Measurements from ENCODE around the gene EIPR1. TPM values are rescaled to one million over a fixed set of nuclear protein-coding genes. Genes with fewer than 3 reads are reported as not detected.

The EIPR1 gene
- total and polyA plus RNA-seq, 4 donors, result 12.0 to 26.8 (median 23.4) TPM

DNA sequence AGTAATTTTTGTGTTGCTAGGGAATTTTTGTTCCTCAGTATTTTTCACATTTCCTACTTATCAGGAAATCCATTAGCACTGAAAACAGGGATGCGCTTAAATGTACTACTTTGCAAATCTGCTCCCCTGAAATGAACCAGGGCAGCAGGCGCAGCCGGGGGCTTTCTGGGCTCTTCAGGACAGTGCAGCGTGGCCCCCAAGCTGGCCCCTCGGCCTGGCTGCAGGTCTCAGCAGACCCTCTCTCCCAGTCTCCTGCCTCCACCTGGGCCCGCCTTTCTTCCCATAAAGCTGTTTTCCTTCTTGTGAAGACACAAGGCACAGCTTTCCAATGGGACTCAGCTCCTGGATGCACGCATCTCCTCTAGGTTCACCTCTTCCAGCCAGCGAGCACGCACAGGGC is 35.3 kb downstream of the EIPR1 start:
- no peak for TF ChIP-seq CTCF (IDR thresholded peaks at IDR 0.05; ENCODE audit: control extremely low read depth, extremely low read depth)
- Histone ChIP-seq H3K27me3 (ENCODE audit: control insufficient read depth in 3 of 3, insufficient read depth in 3 of 3, low read length in 2 of 3) (no peaks in the 10 kb centered on the region), H3K36me3 (ENCODE audit: control insufficient read depth in 4 of 4, insufficient read depth in 4 of 4, low read length in 4 of 4) (peaks cover 0 to 3% (median 1%) of the 10 kb centered on the region in 4 donors), H3K4me3 (no peak overlapping the region), H3K9me3 (ENCODE audit: control insufficient read depth in 4 of 4, insufficient read depth in 3 of 4, low read length in 3 of 4) (peaks cover 0 to 3% (median 0%) of the 10 kb centered on the region in 4 donors), H3K9ac (ENCODE audit: insufficient read depth in 1 of 2, low read length in 2 of 2) (no peak overlapping the region), H3K27ac (ENCODE audit: low read depth in 1 of 2, low read length in 1 of 2) (no peak overlapping the region), H3K4me1 (ENCODE audit: control insufficient read depth in 5 of 5, insufficient read depth in 5 of 5, low read length in 5 of 5) (no peaks in the 10 kb centered on the region)
- ATAC-seq (ENCODE audit: insufficient read depth, low FRiP score) (no peak), DNase-seq (no peak)
- WGBS, 2 donors, result 97% methylated on average over 9 of the region's 9 CpGs

- H3K9ac ChIP-seq (ENCODE audit: insufficient read depth in 1 of 2, low read length in 2 of 2), result no peak overlapping the region
- peaks cover 0 to 3% (median 0%) of the 10 kb centered on the region in 4 donors for H3K9me3 ChIP-seq (ENCODE audit: control insufficient read depth in 4 of 4, insufficient read depth in 3 of 4, low read length in 3 of 4)
- H3K4me1 ChIP-seq (ENCODE audit: control insufficient read depth in 5 of 5, insufficient read depth in 5 of 5, low read length in 5 of 5), result no peaks in the 10 kb centered on the region
- no peak for TF ChIP-seq CTCF (IDR thresholded peaks at IDR 0.05; ENCODE audit: control extremely low read depth, extremely low read depth)
- WGBS, 2 donors, result 98 to 99% methylated on average over 8 of the region's 8 CpGs
- H3K27me3 ChIP-seq (ENCODE audit: control insufficient read depth in 3 of 3, insufficient read depth in 3 of 3, low read length in 2 of 3), result no peaks in the 10 kb centered on the region
- no peak for DNase-seq
- no peak for ATAC-seq (ENCODE audit: insufficient read depth, low FRiP score)
- H3K4me3 ChIP-seq, result no peak overlapping the region
- no peak overlapping the region for H3K27ac ChIP-seq (ENCODE audit: low read depth in 1 of 2, low read length in 1 of 2)
- H3K36me3 ChIP-seq (ENCODE audit: control insufficient read depth in 4 of 4, insufficient read depth in 4 of 4, low read length in 4 of 4), result peaks cover 0 to 3% (median 1%) of the 10 kb centered on the region in 4 donors
These were observed 36.3 kb downstream of the EIPR1 start for GRCh38 chr2:3341336-3341735.

DNA sequence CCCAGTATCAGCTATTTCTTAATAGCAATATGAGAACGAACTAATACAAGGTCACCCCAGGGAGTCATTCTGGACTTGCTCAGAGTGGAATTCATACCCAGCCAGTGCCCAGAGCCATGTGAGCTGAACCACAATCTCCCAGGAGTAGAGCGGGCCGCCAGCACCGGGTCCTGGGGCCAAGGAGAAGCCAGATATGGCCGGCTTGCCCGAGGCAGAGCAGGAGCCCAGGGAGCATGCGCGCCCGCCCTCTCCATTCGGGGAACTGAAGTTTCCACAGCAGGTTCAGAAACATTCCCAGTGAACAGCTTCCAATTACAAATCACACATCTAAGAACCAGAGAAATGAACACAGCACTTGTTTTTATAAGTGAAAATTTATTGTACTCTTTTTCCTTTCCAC is 37.5 kb downstream of the EIPR1 start:
- Histone ChIP-seq H3K36me3 (ENCODE audit: control insufficient read depth in 4 of 4, insufficient read depth in 4 of 4, low read length in 4 of 4) (peaks cover 0 to 9% (median 1%) of the 10 kb centered on the region in 4 donors), H3K4me3 (no peak overlapping the region), H3K4me1 (ENCODE audit: control insufficient read depth in 5 of 5, insufficient read depth in 5 of 5, low read length in 5 of 5) (peaks cover 0 to 2% (median 0%) of the 10 kb centered on the region in 5 donors), H3K9me3 (ENCODE audit: control insufficient read depth in 4 of 4, insufficient read depth in 3 of 4, low read length in 3 of 4) (peaks cover 0 to 3% (median 0%) of the 10 kb centered on the region in 4 donors), H3K9ac (ENCODE audit: insufficient read depth in 1 of 2, low read length in 2 of 2) (no peak overlapping the region), H3K27me3 (ENCODE audit: control insufficient read depth in 3 of 3, insufficient read depth in 3 of 3, low read length in 2 of 3) (no peaks in the 10 kb centered on the region), H3K27ac (ENCODE audit: low read depth in 1 of 2, low read length in 1 of 2) (no peak overlapping the region)
- ATAC-seq (ENCODE audit: insufficient read depth, low FRiP score), result no peak
- WGBS, 2 donors, result 95 to 97% methylated on average over 10 of the region's 10 CpGs
- no peak for TF ChIP-seq CTCF (IDR thresholded peaks at IDR 0.05; ENCODE audit: control extremely low read depth, extremely low read depth)
- no peak for DNase-seq

GRCh38 chr2:3338340-3338739 is 39.3 kb downstream of the EIPR1 start:
- WGBS, 2 donors, result 95% methylated on average over 10 of the region's 10 CpGs
- no peak for ATAC-seq (ENCODE audit: insufficient read depth, low FRiP score)
- TF ChIP-seq CTCF (IDR thresholded peaks at IDR 0.05; ENCODE audit: control extremely low read depth, extremely low read depth), result no peak

More at GRCh38 chr2:3338340-3338739, 39.3 kb downstream of the EIPR1 start:
- DNase-seq, result no peak
- Histone ChIP-seq H3K9me3 (ENCODE audit: control insufficient read depth in 4 of 4, insufficient read depth in 3 of 4, low read length in 3 of 4) (peaks cover 0 to 5% (median 0%) of the 10 kb centered on the region in 4 donors), H3K27ac (ENCODE audit: low read depth in 1 of 2, low read length in 1 of 2) (no peak overlapping the region), H3K9ac (ENCODE audit: insufficient read depth in 1 of 2, low read length in 2 of 2) (no peak overlapping the region), H3K36me3 (ENCODE audit: control insufficient read depth in 4 of 4, insufficient read depth in 4 of 4, low read length in 4 of 4) (peaks cover 0 to 17% (median 4%) of the 10 kb centered on the region in 4 donors), H3K4me1 (ENCODE audit: control insufficient read depth in 5 of 5, insufficient read depth in 5 of 5, low read length in 5 of 5) (peaks cover 0 to 2% (median 0%) of the 10 kb centered on the region in 5 donors), H3K27me3 (ENCODE audit: control insufficient read depth in 3 of 3, insufficient read depth in 3 of 3, low read length in 2 of 3) (no peaks in the 10 kb centered on the region), H3K4me3 (no peak overlapping the region)
